Neural cell (in vitro differentiated cells): Measurements from ENCODE around the gene LRTM1. TPM values are rescaled to one million over a fixed set of nuclear protein-coding genes. Genes with fewer than 3 reads are reported as not detected.

ENCODE experiments used
- H2AFZ ChIP-seq: fragments of 200-600, 300-800 bp; sonication (generic), shearing (Covaris generic); 2 replicates; pipeline ENCODE4 v1.6.0; 2014; ENCODE audit warnings: low read depth, mild to moderate bottlenecking, antibody characterized with exemption, low read length, moderate library complexity
- H3F3A ChIP-seq: fragments of 200-600 bp; shearing (Covaris generic); 2 replicates; pipeline ENCODE4 v1.6.1; 2016; ENCODE audit warnings: mild to moderate bottlenecking, moderate library complexity, mixed read lengths, antibody characterized with exemption, low read length; ENCODE audit not compliant: insufficient read depth, poor library complexity, severe bottlenecking
- H3K27ac ChIP-seq: fragments of 200-600, 300-800 bp; sonication (generic), shearing (Covaris generic); 2 replicates; pipeline ENCODE4 v1.5.1; 2014; ENCODE audit warnings: mild to moderate bottlenecking, low read length, moderate library complexity
- H3K27me3 ChIP-seq: fragments of 300-800, 200-600 bp; sonication (generic), shearing (Covaris generic); 2 replicates; pipeline ENCODE4 v1.6.0; 2014; ENCODE audit warnings: mild to moderate bottlenecking, low read depth, low read length, moderate library complexity; ENCODE audit not compliant: insufficient read depth
- H3K36me3 ChIP-seq: fragments of 300-800, 200-600 bp; sonication (generic), shearing (Covaris generic); 2 replicates; pipeline ENCODE4 v1.5.1; 2014; ENCODE audit warnings: mild to moderate bottlenecking, antibody characterized with exemption, low read length, moderate library complexity; ENCODE audit not compliant: insufficient read depth
- H3K4me2 ChIP-seq: fragments of 300-800, 200-600 bp; sonication (generic), shearing (Covaris generic); 2 replicates; pipeline ENCODE4 v1.6.0; 2014; ENCODE audit warnings: mild to moderate bottlenecking, low read length
- H3K4me3 ChIP-seq: fragments of 300-800, 200-600 bp; sonication (generic), shearing (Covaris generic); 2 replicates; pipeline ENCODE4 v1.5.1; 2014; ENCODE audit warnings: mild to moderate bottlenecking, low read length, moderate library complexity
- H3K79me2 ChIP-seq: fragments of 200-600 bp; shearing (Covaris generic); replicated peaks from 2 replicates; pipeline ENCODE4 v1.6.0; 2014; ENCODE audit warnings: mild to moderate bottlenecking, low read length, moderate library complexity; ENCODE audit not compliant: insufficient read depth
- H3K9ac ChIP-seq: fragments of 300-800, 200-600 bp; sonication (generic), shearing (Covaris generic); 2 replicates; pipeline ENCODE4 v1.6.1; 2016; ENCODE audit warnings: mild to moderate bottlenecking, low read length, mixed read lengths
- H3K9me2 ChIP-seq: fragments of 200-600 bp; shearing (Covaris generic); 2 replicates; pipeline ENCODE4 v1.6.1; 2016; ENCODE audit warnings: mild to moderate bottlenecking, low read length, mixed read lengths; ENCODE audit not compliant: insufficient read depth
- H3K9me3 ChIP-seq: fragments of 200-600, 300-800 bp; sonication (generic), shearing (Covaris generic); 2 replicates; pipeline ENCODE4 v1.6.1; 2016; ENCODE audit warnings: mild to moderate bottlenecking, mixed run types, low read length, moderate library complexity, mixed read lengths
- H4K20me1 ChIP-seq: fragments of 200-600 bp; shearing (Covaris generic); 2 replicates; pipeline ENCODE4 v1.6.1; 2016; ENCODE audit warnings: mild to moderate bottlenecking, mixed run types; ENCODE audit not compliant: insufficient read depth
- EP300 ChIP-seq: fragments of 450-650 bp; conservative IDR thresholded peaks from 2 replicates; pipeline ENCODE4 v1.6.1; 2014; ENCODE audit warnings: antibody characterized with exemption, mild to moderate bottlenecking, moderate library complexity; ENCODE audit not compliant: poor library complexity, severe bottlenecking
- EZH2 ChIP-seq: fragments of 200-600, 300-800 bp; shearing (Covaris generic), sonication (generic); IDR thresholded peaks from 2 replicates; pipeline ENCODE4 v1.6.1; 2014; ENCODE audit warnings: antibody characterized with exemption, low read length, borderline replicate concordance, mild to moderate bottlenecking; ENCODE audit not compliant: insufficient read depth, poor library complexity, severe bottlenecking
- MXI1 ChIP-seq: fragments of 450-650 bp; conservative IDR thresholded peaks from 2 replicates; pipeline ENCODE4 v1.6.1; 2014; ENCODE audit warnings: antibody characterized with exemption, mild to moderate bottlenecking; ENCODE audit not compliant: poor library complexity, severe bottlenecking
- POLR2AphosphoS5 ChIP-seq: IDR thresholded peaks from 2 replicates; pipeline ENCODE4 v1.6.1; 2012
- RAD21 ChIP-seq: fragments of 450-650 bp; conservative IDR thresholded peaks from 2 replicates; pipeline ENCODE4 v1.6.1; 2014; ENCODE audit warnings: antibody characterized with exemption, mild to moderate bottlenecking, moderate library complexity
- SMC3 ChIP-seq: fragments of 450-650 bp; conservative IDR thresholded peaks from 2 replicates; pipeline ENCODE4 v1.6.1; 2014; ENCODE audit warnings: antibody characterized with exemption, mild to moderate bottlenecking, moderate library complexity; ENCODE audit not compliant: poor library complexity
- TAF1 ChIP-seq: IDR thresholded peaks from 2 replicates; pipeline ENCODE4 v1.6.1; 2012; ENCODE audit warnings: low read depth
- polyA plus RNA-seq: library from polyadenylated mRNA; depleted of rRNA; stranded (reverse); fragments of >200 nt; gene quantifications from 2 replicates; pipeline ENCODE4 v1.2.3, GENCODE V29; 2014
- TF ChIP-seq, protein P1 (sequence below): IDR thresholded peaks from 2 replicates; pipeline ENCODE4 v1.6.1; 2012; ENCODE audit warnings: borderline replicate concordance
- TF ChIP-seq, protein P2 (sequence below): fragments of 450-650 bp; IDR thresholded peaks from 2 replicates; pipeline ENCODE4 v1.5.1; 2014; ENCODE audit warnings: antibody characterized with exemption, mild to moderate bottlenecking, moderate library complexity; ENCODE audit not compliant: poor library complexity, severe bottlenecking

The LRTM1 gene
- polyA plus RNA-seq, 1 donor from 2014 or later = not detected

DNA sequence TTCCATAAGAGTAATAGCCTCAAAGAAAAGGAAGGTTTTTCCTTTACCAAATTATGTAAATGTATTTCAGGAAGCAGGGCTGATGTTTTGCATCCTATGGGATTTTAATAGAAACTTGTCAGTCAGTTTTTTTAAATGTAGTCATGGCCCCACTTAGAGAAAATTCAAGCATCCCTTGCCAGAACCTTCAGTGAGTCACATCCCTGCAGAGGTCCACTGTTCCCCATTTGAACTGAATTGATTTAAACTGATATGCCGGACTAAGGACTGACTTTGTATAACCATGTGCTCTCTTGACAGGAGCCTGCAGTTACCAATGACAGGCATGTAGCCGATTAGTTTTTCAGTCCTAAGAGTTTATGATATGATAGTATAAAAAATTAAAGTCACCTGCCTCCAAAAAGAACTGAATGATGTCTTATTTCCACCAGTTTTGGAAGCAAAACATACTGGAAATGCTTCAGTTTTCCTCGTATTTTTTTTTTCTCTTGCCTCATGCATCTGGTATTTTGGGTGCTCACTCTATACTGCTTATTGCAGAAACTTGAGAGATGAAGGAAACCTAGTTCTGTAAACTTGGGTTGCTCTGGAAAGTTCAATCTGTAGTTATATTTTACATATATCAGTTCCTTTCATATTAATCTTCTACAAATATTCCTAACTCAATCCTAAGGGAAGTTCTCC, 30.7 kb downstream of the LRTM1 start:
- Histone ChIP-seq H3K4me2 (no peak overlapping the region), H3K4me3 (no peak overlapping the region), H3K9ac (no peak overlapping the region), H3K36me3 (no peaks in the 10 kb centered on the region), H3K27ac (no peak overlapping the region), H3K79me2 (no peaks in the 10 kb centered on the region), H3K27me3 (no peaks in the 10 kb centered on the region), H4K20me1 (no peaks in the 10 kb centered on the region), H3K9me2 (no peaks in the 10 kb centered on the region), H2AFZ (no peak overlapping the region), H3K9me3 (no peaks in the 10 kb centered on the region), H3F3A (no peaks in the 10 kb centered on the region)
- TF ChIP-seq SMC3 = no peak
- TF ChIP-seq, protein P1, sequence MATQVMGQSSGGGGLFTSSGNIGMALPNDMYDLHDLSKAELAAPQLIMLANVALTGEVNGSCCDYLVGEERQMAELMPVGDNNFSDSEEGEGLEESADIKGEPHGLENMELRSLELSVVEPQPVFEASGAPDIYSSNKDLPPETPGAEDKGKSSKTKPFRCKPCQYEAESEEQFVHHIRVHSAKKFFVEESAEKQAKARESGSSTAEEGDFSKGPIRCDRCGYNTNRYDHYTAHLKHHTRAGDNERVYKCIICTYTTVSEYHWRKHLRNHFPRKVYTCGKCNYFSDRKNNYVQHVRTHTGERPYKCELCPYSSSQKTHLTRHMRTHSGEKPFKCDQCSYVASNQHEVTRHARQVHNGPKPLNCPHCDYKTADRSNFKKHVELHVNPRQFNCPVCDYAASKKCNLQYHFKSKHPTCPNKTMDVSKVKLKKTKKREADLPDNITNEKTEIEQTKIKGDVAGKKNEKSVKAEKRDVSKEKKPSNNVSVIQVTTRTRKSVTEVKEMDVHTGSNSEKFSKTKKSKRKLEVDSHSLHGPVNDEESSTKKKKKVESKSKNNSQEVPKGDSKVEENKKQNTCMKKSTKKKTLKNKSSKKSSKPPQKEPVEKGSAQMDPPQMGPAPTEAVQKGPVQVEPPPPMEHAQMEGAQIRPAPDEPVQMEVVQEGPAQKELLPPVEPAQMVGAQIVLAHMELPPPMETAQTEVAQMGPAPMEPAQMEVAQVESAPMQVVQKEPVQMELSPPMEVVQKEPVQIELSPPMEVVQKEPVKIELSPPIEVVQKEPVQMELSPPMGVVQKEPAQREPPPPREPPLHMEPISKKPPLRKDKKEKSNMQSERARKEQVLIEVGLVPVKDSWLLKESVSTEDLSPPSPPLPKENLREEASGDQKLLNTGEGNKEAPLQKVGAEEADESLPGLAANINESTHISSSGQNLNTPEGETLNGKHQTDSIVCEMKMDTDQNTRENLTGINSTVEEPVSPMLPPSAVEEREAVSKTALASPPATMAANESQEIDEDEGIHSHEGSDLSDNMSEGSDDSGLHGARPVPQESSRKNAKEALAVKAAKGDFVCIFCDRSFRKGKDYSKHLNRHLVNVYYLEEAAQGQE = no peak
- no peak for TF ChIP-seq TAF1

DNA sequence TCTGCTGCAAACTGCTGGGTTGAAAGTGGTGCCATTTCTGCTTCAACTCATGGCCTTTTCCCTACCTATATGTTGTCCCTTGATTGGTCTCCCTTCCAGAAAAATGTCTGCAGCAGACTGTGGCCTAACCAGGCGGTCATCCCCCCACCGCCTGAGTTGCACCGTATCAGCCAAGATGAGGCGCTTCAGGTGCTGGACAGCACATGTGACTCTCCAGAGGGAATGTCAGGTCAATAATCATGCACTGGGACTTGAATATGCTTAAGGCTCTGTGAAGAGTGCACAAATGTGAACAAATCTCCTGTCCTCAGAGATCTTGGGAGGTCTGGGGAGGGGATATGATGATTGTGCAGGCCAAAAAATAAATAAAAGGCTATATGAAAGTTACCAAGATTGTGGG, 32.2 kb downstream of the LRTM1 start:
- no peaks in the 10 kb centered on the region for H3K36me3 ChIP-seq
- no peaks in the 10 kb centered on the region for H3K9me3 ChIP-seq
- H3K9me2 ChIP-seq = no peaks in the 10 kb centered on the region
- TF ChIP-seq EP300 = no peak
- TF ChIP-seq SMC3 = no peak
- no peak for TF ChIP-seq POLR2AphosphoS5
- no peak for TF ChIP-seq MXI1
- no peak for TF ChIP-seq RAD21
- no peak for TF ChIP-seq EZH2
- TF ChIP-seq TAF1 = no peak
- H3F3A ChIP-seq = no peaks in the 10 kb centered on the region
- no peak overlapping the region for H3K27ac ChIP-seq
- H2AFZ ChIP-seq = no peak overlapping the region
- H4K20me1 ChIP-seq = no peaks in the 10 kb centered on the region
- H3K4me3 ChIP-seq = no peak overlapping the region
- H3K9ac ChIP-seq = no peak overlapping the region
- no peak overlapping the region for H3K4me2 ChIP-seq
- H3K79me2 ChIP-seq = no peaks in the 10 kb centered on the region
- H3K27me3 ChIP-seq = no peaks in the 10 kb centered on the region

DNA sequence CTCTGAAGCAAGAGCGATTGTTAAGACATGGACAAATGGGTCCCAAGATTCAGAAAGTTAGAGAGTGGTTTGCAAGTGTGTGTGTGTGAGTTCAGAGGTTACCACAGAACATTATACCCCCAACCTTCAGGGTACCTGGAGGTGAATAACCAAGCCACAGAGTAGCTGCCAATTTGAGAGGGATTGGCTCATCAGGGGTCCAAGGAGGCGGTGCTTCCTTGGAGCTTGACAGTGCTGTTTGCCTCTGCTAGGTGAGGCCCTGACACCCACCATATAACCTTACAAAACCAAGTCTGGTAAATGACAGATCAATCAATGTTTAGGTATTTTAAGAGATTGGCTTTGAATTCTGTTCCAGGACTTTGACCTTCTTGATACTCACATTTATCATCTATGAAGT, 35.7 kb downstream of the LRTM1 start:
- Histone ChIP-seq H3K9me2 (no peaks in the 10 kb centered on the region), H3K36me3 (no peaks in the 10 kb centered on the region), H3F3A (no peaks in the 10 kb centered on the region), H3K79me2 (no peaks in the 10 kb centered on the region), H3K9ac (no peak overlapping the region), H3K27ac (no peak overlapping the region), H3K27me3 (no peaks in the 10 kb centered on the region), H2AFZ (no peak overlapping the region), H3K9me3 (no peaks in the 10 kb centered on the region), H3K4me3 (no peak overlapping the region), H3K4me2 (no peak overlapping the region), H4K20me1 (no peaks in the 10 kb centered on the region)
- TF ChIP-seq SMC3 (no peak), EZH2 (no peak), RAD21 (no peak), TAF1 (no peak), POLR2AphosphoS5 (no peak), EP300 (no peak)
- TF ChIP-seq, protein P1 = no peak
- TF ChIP-seq, protein P2, sequence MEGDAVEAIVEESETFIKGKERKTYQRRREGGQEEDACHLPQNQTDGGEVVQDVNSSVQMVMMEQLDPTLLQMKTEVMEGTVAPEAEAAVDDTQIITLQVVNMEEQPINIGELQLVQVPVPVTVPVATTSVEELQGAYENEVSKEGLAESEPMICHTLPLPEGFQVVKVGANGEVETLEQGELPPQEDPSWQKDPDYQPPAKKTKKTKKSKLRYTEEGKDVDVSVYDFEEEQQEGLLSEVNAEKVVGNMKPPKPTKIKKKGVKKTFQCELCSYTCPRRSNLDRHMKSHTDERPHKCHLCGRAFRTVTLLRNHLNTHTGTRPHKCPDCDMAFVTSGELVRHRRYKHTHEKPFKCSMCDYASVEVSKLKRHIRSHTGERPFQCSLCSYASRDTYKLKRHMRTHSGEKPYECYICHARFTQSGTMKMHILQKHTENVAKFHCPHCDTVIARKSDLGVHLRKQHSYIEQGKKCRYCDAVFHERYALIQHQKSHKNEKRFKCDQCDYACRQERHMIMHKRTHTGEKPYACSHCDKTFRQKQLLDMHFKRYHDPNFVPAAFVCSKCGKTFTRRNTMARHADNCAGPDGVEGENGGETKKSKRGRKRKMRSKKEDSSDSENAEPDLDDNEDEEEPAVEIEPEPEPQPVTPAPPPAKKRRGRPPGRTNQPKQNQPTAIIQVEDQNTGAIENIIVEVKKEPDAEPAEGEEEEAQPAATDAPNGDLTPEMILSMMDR = no peak
